ENCODE data around the gene RNF157.

DNA sequence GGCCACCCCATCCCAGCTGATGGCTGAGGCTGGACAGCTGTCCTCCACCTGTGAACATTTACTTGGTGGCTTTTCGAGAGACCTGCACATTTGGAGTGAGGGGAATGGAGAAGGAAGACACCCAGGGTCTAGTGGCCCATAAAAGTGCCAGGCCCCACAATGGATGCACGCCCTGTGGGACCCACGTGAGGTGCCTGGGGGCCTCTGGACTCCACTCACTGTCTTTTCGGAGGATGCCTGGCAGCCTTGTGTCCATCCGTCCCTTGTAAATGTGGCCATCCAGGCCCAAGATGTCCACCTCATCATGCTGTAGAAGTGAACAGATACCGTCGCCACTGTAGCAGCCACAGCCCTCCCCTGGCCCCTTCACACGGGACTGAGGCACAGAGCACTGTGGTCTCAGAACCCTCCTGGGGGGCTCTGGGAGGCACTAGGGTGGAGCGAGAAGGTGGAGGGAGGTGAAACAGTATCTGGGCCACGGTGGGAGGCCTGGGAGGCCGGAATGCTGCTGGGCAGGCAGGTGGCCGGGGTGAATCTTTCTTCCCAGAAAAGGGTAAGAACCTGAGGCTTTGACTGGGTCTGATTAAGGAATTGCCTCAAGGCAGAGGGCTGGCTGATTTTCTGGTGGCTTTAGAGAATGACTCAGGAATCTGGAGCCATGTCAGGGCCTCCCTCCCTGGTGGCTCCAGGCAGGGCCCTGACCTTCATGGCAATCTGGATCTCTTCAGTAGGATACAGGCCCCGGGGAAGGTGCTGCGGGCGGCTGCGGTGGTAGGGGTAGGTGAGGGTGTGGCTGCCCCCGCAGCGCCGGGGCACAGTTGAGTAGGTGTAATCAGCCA lies 36.4 kb upstream of the RNF157 start:
- TF ChIP-seq FOXM1 (IDR thresholded peaks at IDR 0.05; ENCODE audit: low read depth, low read length) (no peak), RBBP5 (conservative IDR thresholded peaks at IDR 0.05) (no peak), POLR2AphosphoS2 (IDR thresholded peaks at IDR 0.05; ENCODE audit: low read depth, low read length) (no peak), HDAC6 (IDR thresholded peaks at IDR 0.05; ENCODE audit: unreplicated experiment) (no peak)
- TF ChIP-seq, protein P1, sequence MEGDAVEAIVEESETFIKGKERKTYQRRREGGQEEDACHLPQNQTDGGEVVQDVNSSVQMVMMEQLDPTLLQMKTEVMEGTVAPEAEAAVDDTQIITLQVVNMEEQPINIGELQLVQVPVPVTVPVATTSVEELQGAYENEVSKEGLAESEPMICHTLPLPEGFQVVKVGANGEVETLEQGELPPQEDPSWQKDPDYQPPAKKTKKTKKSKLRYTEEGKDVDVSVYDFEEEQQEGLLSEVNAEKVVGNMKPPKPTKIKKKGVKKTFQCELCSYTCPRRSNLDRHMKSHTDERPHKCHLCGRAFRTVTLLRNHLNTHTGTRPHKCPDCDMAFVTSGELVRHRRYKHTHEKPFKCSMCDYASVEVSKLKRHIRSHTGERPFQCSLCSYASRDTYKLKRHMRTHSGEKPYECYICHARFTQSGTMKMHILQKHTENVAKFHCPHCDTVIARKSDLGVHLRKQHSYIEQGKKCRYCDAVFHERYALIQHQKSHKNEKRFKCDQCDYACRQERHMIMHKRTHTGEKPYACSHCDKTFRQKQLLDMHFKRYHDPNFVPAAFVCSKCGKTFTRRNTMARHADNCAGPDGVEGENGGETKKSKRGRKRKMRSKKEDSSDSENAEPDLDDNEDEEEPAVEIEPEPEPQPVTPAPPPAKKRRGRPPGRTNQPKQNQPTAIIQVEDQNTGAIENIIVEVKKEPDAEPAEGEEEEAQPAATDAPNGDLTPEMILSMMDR (IDR thresholded peaks at IDR 0.05 in 2 of 3, conservative IDR thresholded peaks at IDR 0.05 in 1 of 3; ENCODE audit: control insufficient read depth in 2 of 3, extremely low read depth in 1 of 3, insufficient read depth in 1 of 3, low read depth in 3 of 3, low read length in 3 of 3), result no peak

Data from GM12878 (cell line).